HG03378 (cell line): Measurements from ENCODE around the gene IGFLR1.
"Not testable (repeated sequence)": the region's sequence is repeated elsewhere in the genome, so short reads cannot be mapped to it uniquely, and the experiment has no call there.

Source experiments
- ATAC-seq: cut with Tn5 transposase; IDR thresholded peaks from one replicate; pipeline ENCODE4 v1.9.1; 2021; ENCODE audit warnings: mild to moderate bottlenecking, moderate library complexity; ENCODE audit not compliant: unreplicated experiment

Gene IGFLR1

GRCh38 chr19:35712567-35713505 lies 29.4 kb downstream of the IGFLR1 start:
- peak; percentile 18 for ATAC-seq

- ATAC-seq, result peak; percentile 31
Observed at GRCh38 chr19:35710784-35711723, 31.2 kb downstream of the IGFLR1 start.

- no peak for ATAC-seq
Observed at GRCh38 chr19:35708391-35708790, 33.9 kb downstream of the IGFLR1 start.

- ATAC-seq, result no peak
Observed at GRCh38 chr19:35704218-35704617, 38.0 kb downstream of the IGFLR1 start, which contains the start of gene ZBTB32. Gene ZBTB32 (plus strand): TSS chr19:35704558. CDS start chr19:35714627, 10,069 bp downstream.

GRCh38 chr19:35703343-35703742 lies 38.9 kb downstream of the IGFLR1 start:
- no peak for ATAC-seq

- peak; percentile 92 for ATAC-seq
Observed at GRCh38 chr19:35702223-35703012, 39.8 kb downstream of the IGFLR1 start.

- no peak for ATAC-seq
Observed at GRCh38 chr19:35696835-35697234, 45.4 kb downstream of the IGFLR1 start.

GRCh38 chr19:35695895-35696422 lies 46.3 kb downstream of the IGFLR1 start:
- no peak for ATAC-seq

GRCh38 chr19:35693835-35694599 lies 48.2 kb downstream of the IGFLR1 start:
- ATAC-seq, result peak; percentile 80

GRCh38 chr19:35693422-35693821 lies 48.8 kb downstream of the IGFLR1 start:
- no peak for ATAC-seq

- no peak for ATAC-seq
Observed at GRCh38 chr19:35692010-35692409, 50.2 kb downstream of the IGFLR1 start.

- not testable (repeated sequence) for ATAC-seq
Observed at GRCh38 chr19:35691106-35691505, 51.1 kb downstream of the IGFLR1 start.

GRCh38 chr19:35689836-35690235 lies 52.4 kb downstream of the IGFLR1 start:
- ATAC-seq, result no peak
